Erythroblast (primary cell): ENCODE data around the gene GPATCH2L.

Experiments used
- GATA1 ChIP-seq: IDR thresholded peaks from 2 replicates; pipeline ENCODE4 v1.6.1; 2011; ENCODE audit warnings: low read depth, mild to moderate bottlenecking, control low read depth, low read length, moderate library complexity
- POLR2A ChIP-seq: IDR thresholded peaks from 2 replicates; pipeline ENCODE4 v1.6.1; 2011; ENCODE audit warnings: mild to moderate bottlenecking, low read length

- no peak for TF ChIP-seq POLR2A
- no peak for TF ChIP-seq GATA1
These were observed 36.7 kb upstream of the GPATCH2L start for GRCh38 chr14:76115010-76115422.
